Measurements from ENCODE around the gene ZNF423. TPM values are rescaled to one million over a fixed set of nuclear protein-coding genes. Genes with fewer than 3 reads are reported as not detected.

The ZNF423 gene
- total RNA-seq, 1 experiment from 2014 or later, result not detected

- no peak for DNase-seq
- Mint-ChIP-seq H3K4me1 (ENCODE audit: low read depth, unreplicated experiment) (no peaks in the 10 kb centered on the region), H3K36me3 (ENCODE audit: insufficient read depth, unreplicated experiment) (no peaks in the 10 kb centered on the region), H3K9me3 (ENCODE audit: low read depth, unreplicated experiment) (no peaks in the 10 kb centered on the region), H3K27me3 (ENCODE audit: unreplicated experiment) (peaks cover 96% of the 10 kb centered on the region), H3K27ac (ENCODE audit: unreplicated experiment) (no peak overlapping the region), H3K4me3 (ENCODE audit: low read depth, unreplicated experiment) (no peak overlapping the region)
- no TSS peak for BruUV-seq (replicated peaks)
- TF ChIP-seq CTCF (IDR thresholded peaks at IDR 0.05; ENCODE audit: unreplicated experiment), result no peak
- intact Hi-C loops (cut with micrococcal nuclease; ENCODE audit: unreplicated experiment), result no loop called here
- CTCF ChIA-PET, result no interaction called here
Observed at GRCh38 chr16:49698453-49698815, 157.5 kb downstream of the ZNF423 start.

GRCh38 chr16:49697631-49698452 is 158.1 kb downstream of the ZNF423 start:
- Mint-ChIP-seq H3K4me3 (ENCODE audit: low read depth, unreplicated experiment) (no peak overlapping the region), H3K9me3 (ENCODE audit: low read depth, unreplicated experiment) (no peaks in the 10 kb centered on the region), H3K27me3 (ENCODE audit: unreplicated experiment) (peaks cover 96% of the 10 kb centered on the region), H3K36me3 (ENCODE audit: insufficient read depth, unreplicated experiment) (no peaks in the 10 kb centered on the region), H3K4me1 (ENCODE audit: low read depth, unreplicated experiment) (no peaks in the 10 kb centered on the region), H3K27ac (ENCODE audit: unreplicated experiment) (no peak overlapping the region)
- CTCF ChIA-PET, result interaction anchor here (0.6 kb wide), 1 partner anchor 9 kb away, joined by 4 read pairs; no protein-coding TSS in a partner anchor
- BruUV-seq (replicated peaks), result no TSS peak
- TF ChIP-seq CTCF (IDR thresholded peaks at IDR 0.05; ENCODE audit: unreplicated experiment), result no peak
- intact Hi-C loops (cut with micrococcal nuclease; ENCODE audit: unreplicated experiment), result no loop called here
- no peak for DNase-seq

DNA sequence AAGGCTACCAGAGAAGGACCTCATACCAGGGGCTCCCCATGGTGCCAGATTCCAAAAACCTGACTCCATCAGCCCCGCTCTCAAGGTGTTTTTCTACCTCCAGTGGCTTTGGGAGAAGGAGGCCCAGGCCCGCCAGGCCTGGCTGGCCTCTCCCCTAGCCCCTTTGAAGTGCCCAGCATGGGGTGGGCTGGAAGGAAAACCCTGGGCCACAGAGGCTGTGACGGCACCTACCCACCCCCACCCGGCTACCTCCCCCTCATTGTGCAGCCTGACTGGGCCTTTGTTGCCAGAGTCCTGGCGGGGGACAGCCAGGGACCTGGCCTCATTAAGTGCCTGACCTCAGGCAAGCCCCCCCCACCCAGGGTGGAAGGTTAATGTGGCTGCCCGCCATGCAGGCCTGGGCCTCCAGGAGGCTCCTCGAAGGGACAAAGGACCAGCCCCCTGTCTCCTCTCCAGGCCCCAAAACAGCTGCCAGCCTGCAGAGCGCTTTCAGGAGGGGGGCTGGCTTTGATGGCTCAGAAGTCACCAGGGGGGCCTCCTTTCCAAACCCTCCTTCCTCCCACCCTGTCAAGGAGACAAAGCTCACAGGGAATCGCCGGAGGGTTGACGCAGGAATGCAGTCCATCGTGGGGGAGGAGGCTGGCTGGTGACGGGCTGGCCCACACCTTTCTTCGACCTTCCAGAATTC is 159.4 kb downstream of the ZNF423 start:
- H3K9me3 Mint-ChIP-seq (ENCODE audit: low read depth, unreplicated experiment), result no peaks in the 10 kb centered on the region
- TF ChIP-seq CTCF (IDR thresholded peaks at IDR 0.05; ENCODE audit: unreplicated experiment), result no peak
- intact Hi-C loops (cut with micrococcal nuclease; ENCODE audit: unreplicated experiment), result no loop called here
- CTCF ChIA-PET, result no interaction called here
- no TSS peak for BruUV-seq (replicated peaks)
- H3K4me1 Mint-ChIP-seq (ENCODE audit: low read depth, unreplicated experiment), result no peaks in the 10 kb centered on the region
- DNase-seq, result no peak
- H3K27ac Mint-ChIP-seq (ENCODE audit: unreplicated experiment), result no peak overlapping the region
- H3K36me3 Mint-ChIP-seq (ENCODE audit: insufficient read depth, unreplicated experiment), result no peaks in the 10 kb centered on the region
- H3K4me3 Mint-ChIP-seq (ENCODE audit: low read depth, unreplicated experiment), result no peak overlapping the region
- H3K27me3 Mint-ChIP-seq (ENCODE audit: unreplicated experiment), result peaks cover 96% of the 10 kb centered on the region

DNA sequence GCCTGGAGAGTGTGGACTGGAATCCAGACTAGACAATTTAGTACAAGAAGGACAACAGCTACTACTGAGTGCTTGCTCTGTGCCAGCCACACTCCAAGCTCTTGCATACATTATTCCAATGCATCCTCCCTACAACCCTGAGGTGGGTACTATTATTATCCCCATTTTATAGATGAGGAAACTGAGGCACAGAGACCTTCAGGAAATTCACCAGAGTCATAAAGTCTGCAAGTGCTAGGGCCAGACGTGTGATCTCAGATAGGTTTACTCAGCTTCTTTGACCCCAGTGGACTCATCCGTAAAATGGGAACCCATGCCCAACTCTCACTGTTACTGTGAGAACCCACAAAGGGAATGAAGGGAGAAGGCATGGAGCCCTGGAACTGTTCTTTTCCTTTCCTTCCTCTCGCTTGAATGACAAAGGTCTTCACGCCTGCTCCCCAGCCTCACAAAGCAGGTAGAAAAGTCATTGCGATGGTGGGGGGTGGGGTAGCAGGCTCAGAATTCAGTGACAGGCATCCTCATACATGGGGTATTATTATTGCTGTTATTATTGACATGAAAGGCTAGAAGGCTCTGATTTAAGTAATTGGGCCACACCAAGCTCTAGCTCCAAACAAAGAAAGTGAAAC is 160.0 kb downstream of the ZNF423 start:
- no peak for DNase-seq
- no peaks in the 10 kb centered on the region for H3K36me3 Mint-ChIP-seq (ENCODE audit: insufficient read depth, unreplicated experiment)
- H3K4me3 Mint-ChIP-seq (ENCODE audit: low read depth, unreplicated experiment), result no peak overlapping the region
- no TSS peak for BruUV-seq (replicated peaks)
- no peaks in the 10 kb centered on the region for H3K9me3 Mint-ChIP-seq (ENCODE audit: low read depth, unreplicated experiment)
- CTCF ChIA-PET, result interaction anchor here (0.5 kb wide), 1 partner anchor 75 kb away, joined by 6 read pairs; no protein-coding TSS in a partner anchor
- no peak for TF ChIP-seq CTCF (IDR thresholded peaks at IDR 0.05; ENCODE audit: unreplicated experiment)
- no peak overlapping the region for H3K27ac Mint-ChIP-seq (ENCODE audit: unreplicated experiment)
- H3K27me3 Mint-ChIP-seq (ENCODE audit: unreplicated experiment), result peaks cover 96% of the 10 kb centered on the region
- intact Hi-C loops (cut with micrococcal nuclease; ENCODE audit: unreplicated experiment), result no loop called here
- H3K4me1 Mint-ChIP-seq (ENCODE audit: low read depth, unreplicated experiment), result no peaks in the 10 kb centered on the region

Data from Calu3 (cell line).